ENCODE data around the gene PRPS2. TPM values are rescaled to one million over a fixed set of nuclear protein-coding genes. Genes with fewer than 3 reads are reported as not detected.

PRPS2 gene
- total RNA-seq, 1 experiment from 2014 or later, result 76.3 TPM

DNA sequence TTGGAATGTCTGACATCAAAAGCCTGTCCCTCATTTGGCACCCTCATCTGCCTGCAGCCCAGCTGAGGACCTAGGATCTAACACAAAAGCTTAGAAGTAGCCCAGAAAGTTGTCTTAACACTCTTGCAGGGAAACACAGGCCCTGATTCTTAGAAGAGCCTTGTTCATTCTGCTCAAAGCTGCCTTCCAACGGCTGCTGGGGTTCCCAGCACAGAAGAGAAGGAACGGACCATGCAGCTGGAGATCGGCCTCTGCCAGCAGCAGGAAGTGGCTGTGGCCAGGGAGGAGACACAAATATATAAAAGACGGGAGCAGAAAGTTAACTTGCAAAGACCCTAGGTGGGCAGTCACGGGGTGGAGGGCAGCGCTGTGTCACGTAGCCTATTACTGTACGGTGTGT is 20.4 kb downstream of the PRPS2 start:
- no peak for DNase-seq (ENCODE audit: low read depth)

DNA sequence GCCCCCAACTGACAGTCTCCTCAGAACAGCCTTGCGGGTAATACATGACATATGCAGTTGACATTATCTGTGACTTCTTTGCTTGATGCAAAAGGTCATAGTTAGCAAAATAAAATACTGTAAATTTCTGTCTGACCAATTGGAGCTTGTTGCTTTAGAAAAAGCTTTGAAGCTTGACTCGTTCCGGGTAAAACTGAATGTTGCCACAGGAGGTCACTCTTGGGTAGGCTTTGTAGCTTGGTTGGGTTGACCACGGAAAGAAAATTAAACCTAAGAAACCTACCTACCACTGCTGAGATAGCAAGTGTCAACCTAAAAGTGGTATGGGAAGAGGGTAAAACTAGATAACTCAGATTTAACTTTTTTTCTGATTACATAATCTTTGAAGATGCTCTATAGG is 23.2 kb downstream of the PRPS2 start:
- DNase-seq (ENCODE audit: low read depth), result peak; percentile 34

DNA sequence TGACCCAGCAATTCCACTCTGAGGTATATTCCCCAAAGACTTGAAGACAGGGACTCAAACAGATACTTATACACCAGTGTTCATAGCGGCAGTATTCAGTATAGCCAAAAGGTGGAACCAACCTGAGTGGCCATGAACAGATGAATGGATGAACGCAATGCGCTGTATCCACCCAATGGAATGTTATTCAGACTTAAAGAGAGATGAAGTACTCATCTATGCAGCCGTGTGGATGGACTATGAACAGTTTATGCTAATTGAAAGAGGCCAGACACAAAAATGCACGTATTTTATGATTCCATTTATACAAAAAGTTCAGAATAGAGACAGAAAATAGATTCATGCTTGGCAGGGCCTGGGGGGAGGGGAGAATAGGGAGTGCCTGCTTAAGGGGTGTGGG is 26.3 kb downstream of the PRPS2 start:
- DNase-seq (ENCODE audit: low read depth), result no peak

DNA sequence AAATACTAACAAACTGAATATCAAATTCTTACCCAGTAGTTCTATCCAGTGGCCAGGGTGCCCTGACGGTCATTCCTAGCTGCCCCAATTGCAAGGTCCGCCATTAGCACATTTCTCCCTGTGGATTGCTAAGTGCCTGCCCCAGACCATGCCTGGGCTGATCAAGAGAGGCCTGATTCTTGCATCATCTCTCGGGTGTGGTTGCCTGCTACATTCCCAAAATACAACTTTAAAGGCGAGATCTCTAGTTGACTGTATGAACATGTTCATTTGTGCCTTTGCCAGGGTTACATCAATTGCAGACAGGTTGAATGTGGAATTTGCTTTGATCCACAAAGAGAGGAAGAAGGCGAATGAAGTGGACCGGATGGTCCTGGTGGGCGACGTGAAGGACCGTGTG is 28.0 kb downstream of the PRPS2 start:
- DNase-seq (ENCODE audit: low read depth), result no peak

DNA sequence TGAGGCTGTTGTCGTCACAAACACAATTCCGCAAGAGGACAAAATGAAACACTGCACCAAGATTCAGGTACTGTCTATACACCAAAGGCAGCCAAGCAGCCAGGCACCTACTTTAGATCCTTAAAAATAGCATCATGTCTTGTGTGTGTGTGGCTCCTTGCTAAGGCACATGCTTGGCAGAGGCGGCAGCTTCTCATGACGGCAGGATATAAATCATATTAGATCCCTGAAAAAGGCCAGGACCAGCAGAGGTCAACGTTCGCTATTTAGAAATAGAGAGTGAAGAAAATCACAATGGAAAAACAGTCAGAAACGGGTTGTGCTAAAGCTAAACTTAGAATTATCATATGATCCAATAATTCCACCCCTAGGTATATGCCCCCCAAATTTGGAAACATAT is 29.5 kb downstream of the PRPS2 start:
- no peak for DNase-seq (ENCODE audit: low read depth)

DNA sequence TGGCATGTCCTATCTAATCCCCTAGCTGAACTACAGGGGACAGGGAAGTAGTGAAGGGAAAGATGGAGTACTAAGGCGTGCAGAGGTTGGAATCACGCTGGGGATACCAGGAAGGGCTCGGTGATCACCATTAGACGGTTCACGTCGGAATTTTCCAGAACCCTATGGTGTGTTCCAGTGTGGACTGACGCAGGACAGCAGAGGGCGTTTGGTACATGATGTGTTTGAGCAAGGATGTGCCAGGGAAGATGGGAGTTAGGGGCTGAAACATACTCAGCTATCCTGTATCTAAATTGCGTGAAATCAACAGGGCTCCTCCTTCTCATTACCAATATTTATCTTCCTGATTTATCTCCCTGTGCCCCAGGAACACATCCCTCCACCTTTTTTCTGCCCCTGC is 33.7 kb downstream of the PRPS2 start:
- no peak for DNase-seq (ENCODE audit: low read depth)

DNA sequence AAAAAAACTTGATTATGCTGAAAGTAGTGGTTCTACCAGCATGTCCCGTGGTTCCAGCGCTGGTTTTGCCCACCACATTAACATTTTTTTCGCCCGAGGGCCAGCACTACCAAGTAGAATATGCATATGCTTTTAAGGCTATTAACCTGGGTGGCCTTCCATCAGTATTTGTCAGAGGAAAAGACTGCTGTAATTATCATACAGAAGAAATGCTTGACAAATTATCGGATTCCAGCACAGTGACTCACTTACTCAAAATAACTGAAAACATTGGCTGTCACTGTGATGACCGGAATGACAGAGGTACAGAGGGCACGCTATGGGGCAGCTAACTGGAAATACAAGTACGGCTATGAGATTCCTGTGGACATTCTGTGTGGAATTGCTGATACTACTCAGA is 34.6 kb downstream of the PRPS2 start:
- DNase-seq (ENCODE audit: low read depth), result peak; percentile 45

DNA sequence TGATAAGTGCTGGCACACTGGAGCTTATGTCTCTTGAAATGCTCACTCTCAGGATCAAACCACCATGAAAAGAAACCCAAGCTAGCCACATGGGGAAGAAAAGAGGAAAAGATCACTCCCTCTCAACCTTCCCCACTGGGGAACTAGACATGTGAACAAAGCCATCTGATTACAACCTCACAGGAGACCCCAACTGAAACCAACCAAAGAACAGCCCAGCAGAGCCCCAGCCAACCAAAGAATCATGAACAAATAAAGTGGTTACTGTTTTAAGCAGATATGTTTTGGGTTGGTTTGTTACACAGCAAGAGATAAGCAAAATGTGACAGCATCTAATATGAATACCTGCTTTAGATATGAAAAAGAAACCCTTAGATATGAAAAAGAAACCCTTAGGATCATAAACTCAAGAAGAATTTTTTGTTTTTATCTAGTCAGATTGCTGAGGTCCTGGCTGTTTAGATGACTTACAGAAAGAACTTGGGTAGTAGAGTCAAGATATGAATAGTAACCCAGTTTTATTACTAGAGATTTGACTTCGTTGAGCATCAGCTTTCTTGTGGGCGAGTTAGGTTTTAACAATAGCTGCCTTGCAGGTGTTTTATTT is 52.0 kb downstream of the PRPS2 start:
- DNase-seq (ENCODE audit: low read depth), result no peak

DNA sequence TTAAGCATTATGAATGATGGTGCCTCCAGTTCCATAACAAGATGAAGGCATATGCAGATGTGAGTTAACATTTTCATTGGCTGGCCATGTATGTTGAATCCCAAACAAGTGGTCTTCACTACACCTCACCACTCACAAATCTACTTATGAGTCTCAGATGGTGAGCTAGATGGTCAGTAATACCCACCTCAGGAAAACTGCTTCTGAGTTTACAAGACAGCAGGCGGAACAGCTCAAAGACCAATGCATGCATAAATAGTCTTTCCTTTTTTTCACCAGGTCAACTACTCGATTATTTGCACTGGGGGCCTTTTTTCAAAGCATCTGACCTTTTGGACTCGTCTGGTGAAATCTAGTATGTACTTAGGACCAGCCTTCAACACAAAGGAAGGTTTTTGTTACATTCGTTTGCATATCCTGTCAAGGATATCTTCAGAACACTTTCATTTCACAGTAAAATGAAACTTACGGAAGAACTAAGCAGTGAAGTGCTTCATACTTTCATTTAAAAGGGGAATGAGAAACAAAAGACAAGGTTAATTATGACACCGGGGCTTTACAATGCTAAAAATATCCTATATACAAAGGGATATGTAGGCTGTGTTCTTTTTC is 52.6 kb downstream of the PRPS2 start:
- no peak for DNase-seq (ENCODE audit: low read depth)

DNA sequence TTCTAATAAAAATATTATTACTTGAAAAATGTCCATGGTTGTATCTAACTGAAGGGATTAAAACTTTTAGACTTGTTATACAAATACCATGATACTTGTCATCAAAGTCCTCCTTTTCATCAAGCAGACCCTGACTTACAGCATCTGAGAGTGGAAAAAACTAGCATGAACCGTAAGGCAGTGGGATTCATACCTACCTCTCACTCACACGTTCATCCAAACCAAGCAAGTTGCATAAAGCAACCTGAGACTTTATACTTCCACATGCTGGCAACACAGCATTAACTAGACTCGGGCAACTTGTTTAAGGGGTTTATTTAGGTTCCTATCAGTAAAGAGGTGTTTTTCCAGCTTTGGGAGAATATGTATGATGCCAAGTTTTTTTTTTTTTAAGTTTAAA is 53.1 kb downstream of the PRPS2 start:
- DNase-seq (ENCODE audit: low read depth), result no peak

DNA sequence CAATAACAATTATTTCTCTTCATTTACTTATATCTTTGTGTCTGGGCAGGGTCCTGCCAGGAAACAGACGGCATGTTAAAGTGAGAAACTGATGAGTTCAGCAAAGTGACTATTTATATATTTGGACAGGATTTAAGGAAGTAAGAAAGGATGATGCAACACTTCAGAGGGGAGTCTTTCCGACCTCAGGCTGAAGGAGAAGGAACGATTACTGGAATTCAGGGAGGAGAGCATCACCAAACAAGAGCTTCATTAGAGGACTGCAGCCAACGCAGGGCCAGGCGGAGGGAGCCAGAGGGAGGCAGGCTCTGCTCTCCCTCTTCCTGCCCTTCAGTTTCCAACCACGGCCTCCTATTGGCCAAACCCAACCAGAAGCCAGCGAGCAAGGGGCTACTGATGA is 74.1 kb downstream of the PRPS2 start:
- DNase-seq (ENCODE audit: low read depth), result no peak

DNA sequence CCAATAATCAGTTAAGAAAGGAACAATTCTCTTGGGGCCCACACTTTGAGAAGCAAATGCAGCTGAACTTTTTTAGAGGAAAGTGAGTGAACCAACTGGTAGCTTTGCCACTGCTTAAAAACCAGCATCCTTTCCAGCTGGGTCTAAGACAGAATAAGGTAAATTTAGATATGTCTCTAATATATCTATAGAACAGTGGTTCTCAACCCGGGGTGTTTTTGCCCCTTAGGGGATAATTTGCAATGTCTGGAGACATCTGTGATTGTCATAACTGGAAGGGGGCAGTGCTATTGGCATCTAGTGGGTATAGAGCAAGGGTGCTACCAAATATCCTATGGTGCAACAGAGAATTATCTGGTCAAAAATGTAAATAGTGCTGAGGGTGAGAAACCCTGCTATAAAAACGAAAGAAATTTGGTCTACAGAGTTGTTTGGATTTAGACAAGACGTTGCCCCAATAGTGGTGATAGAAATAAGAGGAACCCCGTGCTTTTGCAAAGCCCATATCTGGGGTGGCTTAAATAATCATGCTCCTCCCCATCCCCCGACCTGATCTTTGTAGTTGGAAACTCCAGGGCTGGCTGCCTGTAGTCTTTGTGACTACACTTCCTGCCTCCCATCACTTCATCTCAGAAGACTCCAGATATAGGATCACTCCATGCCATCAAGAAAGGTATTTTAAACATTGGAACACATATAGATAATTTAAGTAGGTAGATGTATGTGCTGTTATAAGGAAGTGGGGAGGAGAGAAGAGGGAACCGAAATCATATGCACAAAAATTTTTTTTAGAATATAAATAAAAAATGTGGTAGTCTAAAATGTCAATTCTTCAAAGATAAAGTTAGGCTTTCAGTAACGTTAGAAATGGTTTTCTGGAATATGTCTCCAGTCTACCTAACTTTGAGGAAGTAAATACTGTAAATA is 75.5 kb downstream of the PRPS2 start, which contains the start of gene TLR7:
TLR7 (plus strand) TSS at position 622 of the 927 bp plus-strand sequence. CDS start 507 bp downstream, outside the sequence.
- no peak for DNase-seq (ENCODE audit: low read depth)

DNA sequence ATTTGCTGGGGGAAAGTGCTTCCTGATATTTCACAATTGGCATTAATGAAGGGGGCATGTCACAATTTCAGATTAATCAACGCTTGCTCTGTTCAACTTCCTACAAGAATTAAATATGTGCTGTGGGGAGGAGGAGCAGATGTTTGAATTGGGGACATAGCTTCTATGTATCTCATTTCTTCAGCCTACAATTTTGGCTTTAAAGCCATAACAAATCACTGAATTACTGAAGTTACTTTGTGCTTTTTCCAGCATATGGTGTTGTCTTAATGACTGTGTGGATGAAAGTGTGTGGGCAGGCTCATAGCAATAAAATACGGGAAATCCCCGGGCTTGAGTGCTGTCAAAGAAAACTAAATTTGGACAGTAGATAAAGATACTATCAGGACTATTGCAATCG is 76.5 kb downstream of the PRPS2 start:
- DNase-seq (ENCODE audit: low read depth), result no peak

DNA sequence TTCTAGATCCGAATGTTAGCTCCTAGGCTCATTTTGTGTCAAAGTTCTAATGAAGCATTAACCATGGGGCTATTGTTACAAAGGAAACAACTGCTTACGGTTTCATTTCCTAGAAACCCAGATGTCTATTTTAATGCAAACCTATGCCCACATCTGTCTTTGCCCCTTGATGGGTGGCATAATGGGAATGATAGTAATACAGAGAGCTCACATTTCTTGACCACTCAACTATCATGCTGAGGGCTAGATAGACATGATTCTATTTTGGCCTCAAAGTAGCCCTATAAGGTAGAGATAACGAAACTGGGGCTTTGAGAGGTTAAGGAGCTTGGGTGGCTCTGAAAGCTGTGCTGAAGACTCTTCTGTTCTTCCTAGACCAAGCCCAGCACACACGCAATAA is 77.5 kb downstream of the PRPS2 start:
- DNase-seq (ENCODE audit: low read depth), result no peak

DNA sequence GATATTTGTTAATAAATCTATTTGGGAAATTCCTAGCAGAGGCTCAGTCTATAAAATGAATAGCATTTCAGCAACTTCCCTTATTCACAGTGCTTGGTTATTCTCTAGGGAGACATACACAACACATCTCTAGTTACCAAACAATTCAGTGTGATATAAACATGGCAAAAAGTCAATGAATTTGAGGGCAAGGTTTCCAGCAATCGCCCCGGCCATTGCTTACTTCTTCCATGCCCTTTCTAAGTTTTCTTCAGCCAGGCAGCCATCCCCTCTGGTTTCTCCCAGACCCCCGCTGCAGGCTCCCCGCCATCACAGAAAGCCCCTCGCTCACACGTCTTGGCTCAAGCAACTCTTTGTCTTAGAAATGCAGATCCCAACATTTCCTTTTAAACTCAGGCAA is 80.0 kb downstream of the PRPS2 start:
- no peak for DNase-seq (ENCODE audit: low read depth)

DNA sequence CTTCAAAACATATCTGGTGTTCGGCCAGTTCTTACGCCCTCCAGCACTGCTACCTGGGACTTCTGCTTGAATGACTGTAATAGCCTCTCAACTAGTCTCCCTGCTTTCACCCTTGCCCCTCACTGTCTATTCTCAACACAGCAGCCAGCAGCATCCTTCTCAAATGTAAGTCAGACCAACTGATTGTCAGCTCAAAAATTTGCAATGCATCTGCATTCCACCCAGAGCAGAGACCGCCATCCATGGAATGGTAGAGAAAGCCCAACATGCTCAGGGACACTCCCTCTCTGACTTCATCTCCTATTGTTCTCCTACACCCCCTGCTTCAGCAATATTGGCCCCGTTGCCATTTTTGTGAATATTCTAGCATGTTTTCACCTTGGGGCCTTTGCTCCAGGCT is 81.5 kb downstream of the PRPS2 start:
- no peak for DNase-seq (ENCODE audit: low read depth)

Other genes with a start within 250 kb of the PRPS2 start
- not detected in 2 replicates for gene TLR7, start 75.7 kb downstream of the PRPS2 start, total RNA-seq (2014; rRNA removed; shearing (Covaris generic))
- not detected in 2 replicates for gene TLR8, start 115.2 kb downstream of the PRPS2 start, total RNA-seq (2014; rRNA removed; shearing (Covaris generic))
- 12.1 and 20.4 TPM in 2 replicates for gene TMSB4X, start 183.7 kb downstream of the PRPS2 start, total RNA-seq (2014; rRNA removed; shearing (Covaris generic))